ENCODE measurements around the gene SEMA3B.

SEMA3B gene

GRCh38 chr3:50264964-50265485, 3.9 kb upstream of the SEMA3B start:
- TF ChIP-seq CTCF (IDR thresholded peaks at IDR 0.05; ENCODE audit: low read depth, low read length), result no peak
- no peak overlapping the region for H3K4me3 ChIP-seq (ENCODE audit: low read depth, low read length)

- H3K4me3 ChIP-seq (ENCODE audit: low read depth, low read length), result no peak overlapping the region
Observed at GRCh38 chr3:50265571-50265970, 3.4 kb upstream of the SEMA3B start.

GRCh38 chr3:50266017-50266416, 2.9 kb upstream of the SEMA3B start:
- TF ChIP-seq CTCF (IDR thresholded peaks at IDR 0.05; ENCODE audit: low read depth, low read length), result no peak
- H3K4me3 ChIP-seq (ENCODE audit: low read depth, low read length), result no peak overlapping the region

More at GRCh38 chr3:50265571-50265970, 3.4 kb upstream of the SEMA3B start:
- TF ChIP-seq CTCF (IDR thresholded peaks at IDR 0.05; ENCODE audit: low read depth, low read length), result no peak

GRCh38 chr3:50266836-50267235, 2.1 kb upstream of the SEMA3B start:
- H3K4me3 ChIP-seq (ENCODE audit: low read depth, low read length), result peak overlapping the region; percentile 59
- no peak for TF ChIP-seq CTCF (IDR thresholded peaks at IDR 0.05; ENCODE audit: low read depth, low read length)

GRCh38 chr3:50267280-50267913, 1.6 kb upstream of the SEMA3B start:
- no peak for TF ChIP-seq CTCF (IDR thresholded peaks at IDR 0.05; ENCODE audit: low read depth, low read length)
- H3K4me3 ChIP-seq (ENCODE audit: low read depth, low read length), result peak overlapping the region; percentile 59

GRCh38 chr3:50268276-50268675, 671 bp upstream of the SEMA3B start:
- no peak overlapping the region; the same call in 1 of the 2 replicates for H3K4me3 ChIP-seq (ENCODE audit: low read depth, low read length)

More at GRCh38 chr3:50268276-50268675, 671 bp upstream of the SEMA3B start:
- TF ChIP-seq CTCF (IDR thresholded peaks at IDR 0.05; ENCODE audit: low read depth, low read length), result no peak

Measured in WI38 (cell line).